ENCODE data around the gene SLC66A3. TPM values are rescaled to one million over a fixed set of nuclear protein-coding genes. Genes with fewer than 3 reads are reported as not detected.

SLC66A3 gene
- total RNA-seq, 1 experiment from 2014 or later = 13.3 TPM

- no peak overlapping the region for H3K18ac ChIP-seq (ENCODE audit: insufficient read length, low read depth, low read length)
Measured at GRCh38 chr2:11200651-11201050, 45.4 kb downstream of the SLC66A3 start.

More at GRCh38 chr2:11200651-11201050, 45.4 kb downstream of the SLC66A3 start:
- Histone ChIP-seq H3K14ac (ENCODE audit: insufficient read depth, low read length) (no peak overlapping the region), H3K4me2 (ENCODE audit: insufficient read depth, insufficient read length, low read length) (no peak overlapping the region), H3K9me3 (ENCODE audit: control insufficient read depth, low read depth, low read length) (no peaks in the 10 kb centered on the region), H2AFZ (ENCODE audit: low read length) (no peak overlapping the region), H3K23ac (ENCODE audit: insufficient read length, low read depth, low read length) (no peak overlapping the region), H2BK20ac (ENCODE audit: low read depth, low read length, poor library complexity, severe bottlenecking) (no peak overlapping the region), H3T11ph (ENCODE audit: low read length) (no peak overlapping the region), H4K5ac (ENCODE audit: insufficient read length, low read depth, low read length) (no peak overlapping the region), H3K4me1 (ENCODE audit: insufficient read depth, low read length) (no peaks in the 10 kb centered on the region), H2BK15ac (ENCODE audit: low read depth, low read length) (no peak overlapping the region), H3K9ac (ENCODE audit: extremely low read depth, insufficient read length, low read length) (no peak overlapping the region), H3K79me1 (ENCODE audit: insufficient read depth, low read depth, low read length, poor library complexity, severe bottlenecking) (no peaks in the 10 kb centered on the region), H3K23me2 (ENCODE audit: insufficient read length, low read depth, low read length, poor library complexity, severe bottlenecking) (no peaks in the 10 kb centered on the region), H2AK5ac (ENCODE audit: insufficient read length, low read length) (no peak overlapping the region), H4K91ac (ENCODE audit: insufficient read length, low read depth, low read length) (no peak overlapping the region), H3K4ac (ENCODE audit: low read depth, low read length) (no peak overlapping the region), H3K56ac (ENCODE audit: insufficient read length, low read depth, low read length) (no peak overlapping the region), H3K79me2 (ENCODE audit: insufficient read depth, low read length) (no peaks in the 10 kb centered on the region), H2BK12ac (ENCODE audit: insufficient read length, low read depth, low read length) (no peak overlapping the region), H4K20me1 (ENCODE audit: control insufficient read depth, insufficient read depth, insufficient read length) (no peaks in the 10 kb centered on the region), H3K27me3 (ENCODE audit: insufficient read depth, low read length) (no peaks in the 10 kb centered on the region), H3K27ac (ENCODE audit: insufficient read length, low read depth, low read length) (no peak overlapping the region), H2BK120ac (ENCODE audit: low read depth, low read length, poor library complexity, severe bottlenecking) (no peak overlapping the region), H2BK5ac (ENCODE audit: insufficient read length, low read length) (no peak overlapping the region), H4K8ac (replicated peaks; ENCODE audit: insufficient read length, low read depth, low read length) (no peak overlapping the region)
- Mint-ChIP-seq H3K27me3 (ENCODE audit: low read depth) (no peaks in the 10 kb centered on the region), H3K4me1 (no peaks in the 10 kb centered on the region), H3K4me3 (no peak overlapping the region), H3K9me3 (no peaks in the 10 kb centered on the region), H3K27ac (no peak overlapping the region), H3K36me3 (ENCODE audit: insufficient read depth in 1 of 3, low read depth in 3 of 3) (peaks cover 5 to 43% (median 29%) of the 10 kb centered on the region in 3 experiments; a peak in 5 of 7 replicates)
- WGBS (ENCODE audit: extremely low coverage, insufficient read length, low lambda C conversion rate) = no CpG with 5 or more reads among the region's 2 CpGs
- no peak for TF ChIP-seq CTCF (conservative IDR thresholded peaks at IDR 0.05)
- no peak for DNase-seq
